CD14-positive monocyte (primary cell): ENCODE data around the gene OXGR1. TPM values are rescaled to one million over a fixed set of nuclear protein-coding genes. Genes with fewer than 3 reads are reported as not detected.
A peak's percentile ranks its signal among the peaks of the same experiment; 100 is the strongest.
"Not testable (repeated sequence)": the region's sequence is repeated elsewhere in the genome, so short reads cannot be mapped to it uniquely, and the experiment has no call there.

Source experiments
- DNase-seq, 3 donors: peaks; one replicate each; pipeline ENCODE4 v3.0.0-alpha.2; 2011 to 2022
- H2AFZ ChIP-seq: 2 replicates; pipeline ENCODE4 v1.6.0; 2012; ENCODE audit warnings: mild to moderate bottlenecking, low read depth, low read length, inconsistent platforms; ENCODE audit not compliant: insufficient read depth, poor library complexity, severe bottlenecking
- H3K27ac ChIP-seq, 2 donors: 1 replicate in 1 of 2; 2 replicates in 1 of 2; pipeline ENCODE4 v1.5.1; 2012 to 2013; ENCODE audit warnings: low read length in 2 of 2, control low read depth in 1 of 2, inconsistent platforms in 1 of 2, low read depth in 1 of 2, mild to moderate bottlenecking in 1 of 2
- H3K27me3 ChIP-seq, 2 donors: one replicate each; pipeline versions ENCODE4 v1.6.0 to v1.6.1; 2011 to 2013; ENCODE audit warnings: low read length in 2 of 2; ENCODE audit not compliant: control insufficient read depth in 2 of 2, insufficient read depth in 2 of 2
- H3K36me3 ChIP-seq, 2 donors: replicated peaks in 1 of 2; 1 replicate in 1 of 2; 2 replicates in 1 of 2; pipeline versions ENCODE4 v1.5.1 to v1.6.1; 2012 to 2013; ENCODE audit warnings: low read length in 2 of 2, control low read depth in 1 of 2, inconsistent platforms in 1 of 2, mild to moderate bottlenecking in 1 of 2; ENCODE audit not compliant: insufficient read depth in 2 of 2, control insufficient read depth in 1 of 2
- H3K4me1 ChIP-seq, 2 donors: 1 replicate in 1 of 2; 2 replicates in 1 of 2; pipeline versions ENCODE4 v1.5.1 to v1.6.1; 2012 to 2013; ENCODE audit warnings: low read length in 2 of 2, control low read depth in 1 of 2, inconsistent platforms in 1 of 2, mild to moderate bottlenecking in 1 of 2, moderate library complexity in 1 of 2; ENCODE audit not compliant: insufficient read depth in 2 of 2, control insufficient read depth in 1 of 2
- H3K4me2 ChIP-seq: replicated peaks from 2 replicates; pipeline ENCODE3; 2012; ENCODE audit warnings: low read length, moderate library complexity, mild to moderate bottlenecking; ENCODE audit not compliant: poor library complexity, severe bottlenecking; ENCODE audit errors: extremely low read depth
- H3K4me3 ChIP-seq, 3 experiments: fragments of 200-600 bp in 1 of 3; sonication (generic) in 1 of 3; replicated peaks in 1 of 3; 1 replicate in 2 of 3; 2 replicates in 1 of 3; pipeline ENCODE4 v1.5.1; 2011 to 2013; ENCODE audit warnings: low read length in 3 of 3, mild to moderate bottlenecking in 3 of 3, control low read depth in 2 of 3, low read depth in 2 of 3, inconsistent platforms in 1 of 3, moderate library complexity in 1 of 3
- H3K79me2 ChIP-seq: 2 replicates; pipeline ENCODE4 v1.6.0; 2012; ENCODE audit warnings: mild to moderate bottlenecking, control low read depth, inconsistent platforms, low read length, moderate library complexity; ENCODE audit not compliant: insufficient read depth
- H3K9ac ChIP-seq: 2 replicates; pipeline ENCODE4 v1.6.0; 2017; ENCODE audit warnings: low read length, mild to moderate bottlenecking; ENCODE audit not compliant: insufficient read depth, poor library complexity, severe bottlenecking
- H3K9me3 ChIP-seq, 2 donors: replicated peaks in 1 of 2; 1 replicate in 1 of 2; 2 replicates in 1 of 2; pipeline versions ENCODE4 v1.5.1 to v1.6.1; 2012 to 2013; ENCODE audit warnings: low read length in 2 of 2, control low read depth in 1 of 2; ENCODE audit not compliant: control insufficient read depth in 1 of 2, insufficient read depth in 1 of 2
- H4K20me1 ChIP-seq: 2 replicates; pipeline ENCODE4 v1.6.0; 2012; ENCODE audit warnings: mild to moderate bottlenecking, low read length, control low read depth, moderate library complexity; ENCODE audit not compliant: insufficient read depth
- H3K27ac Mint-ChIP-seq, 7 donors: one replicate each; pipeline ENCODE4 v1.8.0; 2020; ENCODE audit warnings: mild to moderate bottlenecking in 7 of 7, mixed read lengths in 7 of 7, moderate library complexity in 6 of 7, inconsistent platforms in 2 of 7
- H3K27me3 Mint-ChIP-seq, 3 donors: one replicate each; pipeline ENCODE4 v1.8.0; 2021 to 2022; ENCODE audit warnings: low read depth in 3 of 3, mild to moderate bottlenecking in 3 of 3, mixed read lengths in 3 of 3, moderate library complexity in 3 of 3, inconsistent platforms in 1 of 3
- H3K36me3 Mint-ChIP-seq, 2 donors: one replicate each; pipeline ENCODE4 v1.8.0; 2020; ENCODE audit warnings: mixed read lengths in 2 of 2, inconsistent platforms in 1 of 2, mild to moderate bottlenecking in 1 of 2
- H3K4me1 Mint-ChIP-seq: one replicate; pipeline ENCODE4 v1.8.0; 2020; ENCODE audit warnings: mild to moderate bottlenecking, mixed read lengths
- H3K4me3 Mint-ChIP-seq, 2 donors: one replicate each; pipeline ENCODE4 v1.8.0; 2020; ENCODE audit warnings: mild to moderate bottlenecking in 2 of 2, mixed read lengths in 2 of 2, moderate library complexity in 1 of 2
- H3K9me3 Mint-ChIP-seq, 7 donors: one replicate each; pipeline ENCODE4 v1.8.0; 2020 to 2022; ENCODE audit warnings: mixed read lengths in 7 of 7, mild to moderate bottlenecking in 6 of 7, moderate library complexity in 6 of 7, inconsistent platforms in 2 of 7
- WGBS: methylation state at CpG from one replicate; pipeline ENCODE4 v1.1.5; 2013; ENCODE audit warnings: missing lambda C conversion rate; ENCODE audit not compliant: insufficient coverage; 5-methylcytosine and 5-hydroxymethylcytosine counted together
- intact Hi-C, 2 donors: fragments of 100-400 bp; cut with micrococcal nuclease; formaldehyde crosslinking; loops; one replicate each; pipeline versions ENCODE4 v1.15.0 to v1.15.1; 2023
- polyA plus RNA-seq, 3 donors: library from polyadenylated mRNA; depleted of rRNA in 1 of 3; unstranded in 2 of 3; stranded (reverse) in 1 of 3; fragments of 300-500 nt in 2 of 3; fragments of >200 nt in 1 of 3; fragmentation: Illumina TruSeq in 2 of 3; gene quantifications; 1 replicate in 2 of 3; 2 replicates in 1 of 3; pipeline ENCODE4 v1.2.3, GENCODE V29; 2012 to 2021
- TF ChIP-seq, protein P1 (sequence below): fragments of 200-600 bp; IDR thresholded peaks from one replicate; pipeline ENCODE4 v1.8.0; 2022; ENCODE audit warnings: antibody characterized with exemption, mild to moderate bottlenecking

OXGR1 gene
- polyA plus RNA-seq, 3 donors, result 0.22 to 0.27 TPM; not detected in 1

DNA sequence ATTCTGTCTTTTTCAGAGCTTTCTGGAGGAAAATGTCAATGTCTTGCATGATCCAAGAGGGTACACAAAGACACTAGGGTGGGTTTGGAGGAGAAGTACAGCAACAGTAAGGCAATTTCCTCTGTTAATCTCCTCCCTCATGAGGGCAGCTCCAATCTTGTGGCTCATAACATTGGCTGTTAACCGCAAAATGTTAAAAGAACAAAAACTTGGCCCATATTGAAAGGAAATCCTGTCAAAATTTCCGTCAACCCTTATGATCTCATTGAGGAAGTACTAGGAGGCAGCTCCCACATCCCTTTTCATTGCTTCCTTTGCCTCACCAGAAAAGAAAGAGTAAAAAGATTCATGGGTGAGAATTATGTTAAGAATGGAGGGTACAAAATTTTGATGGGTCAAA lies 11.6 kb downstream of the OXGR1 start:
- H3K36me3 Mint-ChIP-seq, result no peaks in the 10 kb centered on the region
- H3K4me1 Mint-ChIP-seq, result peaks cover 31% of the 10 kb centered on the region
- peak overlapping the region in 1 of 3 experiments; percentile 38 for H3K4me3 ChIP-seq
- peaks cover 24 to 29% of the 10 kb centered on the region in 2 donors for H3K4me1 ChIP-seq
- H3K4me2 ChIP-seq, result peak overlapping the region; percentile 48
- H3K9me3 Mint-ChIP-seq, result peaks cover 4 to 17% (median 6%) of the 10 kb centered on the region in 7 donors
- no peaks in the 10 kb centered on the region for H3K36me3 ChIP-seq
- peak overlapping the region in 1 of 2 donors; percentile 6 for H3K27ac ChIP-seq
- peaks cover 2 to 4% (median 3%) of the 10 kb centered on the region in 3 donors for H3K27me3 Mint-ChIP-seq
- WGBS, result no CpG with 5 or more reads among the region's 2 CpGs
- H4K20me1 ChIP-seq, result no peaks in the 10 kb centered on the region
- peaks cover 0 to 5% of the 10 kb centered on the region in 2 donors for H3K27me3 ChIP-seq
- H3K4me3 Mint-ChIP-seq, result peak overlapping the region; percentile 24 to 68
- TF ChIP-seq, protein P1, sequence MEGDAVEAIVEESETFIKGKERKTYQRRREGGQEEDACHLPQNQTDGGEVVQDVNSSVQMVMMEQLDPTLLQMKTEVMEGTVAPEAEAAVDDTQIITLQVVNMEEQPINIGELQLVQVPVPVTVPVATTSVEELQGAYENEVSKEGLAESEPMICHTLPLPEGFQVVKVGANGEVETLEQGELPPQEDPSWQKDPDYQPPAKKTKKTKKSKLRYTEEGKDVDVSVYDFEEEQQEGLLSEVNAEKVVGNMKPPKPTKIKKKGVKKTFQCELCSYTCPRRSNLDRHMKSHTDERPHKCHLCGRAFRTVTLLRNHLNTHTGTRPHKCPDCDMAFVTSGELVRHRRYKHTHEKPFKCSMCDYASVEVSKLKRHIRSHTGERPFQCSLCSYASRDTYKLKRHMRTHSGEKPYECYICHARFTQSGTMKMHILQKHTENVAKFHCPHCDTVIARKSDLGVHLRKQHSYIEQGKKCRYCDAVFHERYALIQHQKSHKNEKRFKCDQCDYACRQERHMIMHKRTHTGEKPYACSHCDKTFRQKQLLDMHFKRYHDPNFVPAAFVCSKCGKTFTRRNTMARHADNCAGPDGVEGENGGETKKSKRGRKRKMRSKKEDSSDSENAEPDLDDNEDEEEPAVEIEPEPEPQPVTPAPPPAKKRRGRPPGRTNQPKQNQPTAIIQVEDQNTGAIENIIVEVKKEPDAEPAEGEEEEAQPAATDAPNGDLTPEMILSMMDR, result no peak
- H3K9me3 ChIP-seq, result peaks cover 3 to 11% of the 10 kb centered on the region in 2 donors
- no peak overlapping the region for H3K9ac ChIP-seq
- DNase-seq, result peak; percentile 51 to 79 (median 69)
- peak overlapping the region; percentile 65 to 92 (median 78) for H3K27ac Mint-ChIP-seq
- H2AFZ ChIP-seq, result no peak overlapping the region
- no peaks in the 10 kb centered on the region for H3K79me2 ChIP-seq
- intact Hi-C loops, result no loop called here

DNA sequence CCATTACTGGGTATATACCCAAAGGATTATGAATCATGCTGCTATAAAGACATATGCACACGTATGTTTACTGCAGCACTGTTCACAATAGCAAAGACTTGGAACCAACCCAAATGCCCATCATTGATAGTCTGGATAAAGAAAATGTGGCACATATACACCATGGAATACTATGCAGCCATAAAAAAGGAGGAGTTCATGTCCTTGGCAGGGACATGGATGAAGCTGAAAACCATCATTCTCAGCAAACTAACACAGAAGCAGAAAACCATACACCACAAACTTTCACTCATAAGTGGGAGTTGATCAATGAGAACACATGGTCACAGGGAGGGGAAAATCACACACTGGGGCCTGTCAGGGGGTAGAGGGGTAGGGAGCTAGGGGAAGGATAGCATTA lies 14.4 kb downstream of the OXGR1 start:
- H3K4me3 ChIP-seq, H3K27me3 ChIP-seq, DNase-seq, H3K9ac ChIP-seq, H4K20me1 ChIP-seq, H3K27ac ChIP-seq, H3K4me2 ChIP-seq, H3K27me3 Mint-ChIP-seq, intact Hi-C loops, H3K36me3 ChIP-seq, H3K79me2 ChIP-seq, H3K36me3 Mint-ChIP-seq, H2AFZ ChIP-seq, H3K27ac Mint-ChIP-seq, H3K4me3 Mint-ChIP-seq: not testable (repeated sequence)
- H3K4me1 ChIP-seq, result peaks cover 24 to 29% of the 10 kb centered on the region in 2 donors
- WGBS, result no CpG with 5 or more reads among the region's 1 CpG
- H3K9me3 ChIP-seq, result peaks cover 13 to 23% of the 10 kb centered on the region in 2 donors
- peaks cover 30% of the 10 kb centered on the region for H3K4me1 Mint-ChIP-seq
- peaks cover 14 to 34% (median 23%) of the 10 kb centered on the region in 7 donors for H3K9me3 Mint-ChIP-seq
